WTC11 (cell line): ENCODE measurements around the gene PPM1M. TPM values are rescaled to one million over a fixed set of nuclear protein-coding genes. Genes with fewer than 3 reads are reported as not detected.

ENCODE experiments used
- ATAC-seq: fragments of 200-7000 bp; cut with Tn5 transposase; 2 replicates; pipeline ENCODE4 v1.10.0; 2021; ENCODE audit warnings: mild to moderate bottlenecking, moderate library complexity
- CTCF ChIA-PET: fragments of 300-600 bp; sonication (Branson Sonifier 250); formaldehyde crosslinking; loops from one replicate; lab custom pipeline; 2021; ENCODE audit warnings: antibody characterized with exemption; lab: Charles Lee
- POLR2A ChIA-PET: fragments of 350-600 bp; sonication (Branson Sonifier 250); formaldehyde crosslinking; loops from one replicate; lab custom pipeline; 2021; ENCODE audit warnings: antibody characterized with exemption; lab: Charles Lee
- DNase-seq: peaks from one replicate; pipeline ENCODE4 v3.0.0; 2021; ENCODE audit warnings: low spot score
- H3K27ac Mint-ChIP-seq: 2 replicates; pipeline ENCODE4 v1.8.0; 2021; ENCODE audit warnings: mixed read lengths
- H3K27me3 Mint-ChIP-seq: 2 replicates; pipeline ENCODE4 v1.8.0; 2021; ENCODE audit warnings: low read depth, mild to moderate bottlenecking, moderate library complexity, mixed read lengths
- H3K36me3 Mint-ChIP-seq: 2 replicates; pipeline ENCODE4 v1.8.0; 2021; ENCODE audit warnings: mixed read lengths
- H3K4me1 Mint-ChIP-seq: 2 replicates; pipeline ENCODE4 v1.8.0; 2022; ENCODE audit warnings: mixed read lengths
- H3K4me3 Mint-ChIP-seq: 2 replicates; pipeline ENCODE4 v1.8.0; 2021; ENCODE audit warnings: mild to moderate bottlenecking, moderate library complexity, mixed read lengths
- H3K9me3 Mint-ChIP-seq: 2 replicates; pipeline ENCODE4 v1.8.0; 2021; ENCODE audit warnings: mixed read lengths
- ARID4B ChIP-seq: sonication (generic); formaldehyde crosslinking; IDR thresholded peaks from 2 replicates; pipeline ENCODE4 v1.8.0; 2023; ENCODE audit warnings: missing genetic modification reagents, mild to moderate bottlenecking, borderline replicate concordance
- CREB1 ChIP-seq: sonication (generic); formaldehyde crosslinking; IDR thresholded peaks from 2 replicates; pipeline ENCODE4 v1.8.0; 2023; ENCODE audit warnings: mild to moderate bottlenecking, missing genetic modification reagents
- CREM ChIP-seq: sonication (generic); formaldehyde crosslinking; IDR thresholded peaks from 2 replicates; pipeline ENCODE4 v1.8.1; 2022; ENCODE audit warnings: mild to moderate bottlenecking, missing genetic modification reagents, moderate library complexity
- CTCF ChIP-seq: fragments of 200-600 bp; IDR thresholded peaks from 2 replicates; pipeline ENCODE4 v1.8.0; 2022; ENCODE audit warnings: antibody characterized with exemption
- ELF4 ChIP-seq: sonication (generic); formaldehyde crosslinking; IDR thresholded peaks from 2 replicates; pipeline ENCODE4 v1.8.1; 2022; ENCODE audit warnings: low read depth, mild to moderate bottlenecking, moderate library complexity, missing genetic modification reagents
- FOXJ3 ChIP-seq: sonication (generic); formaldehyde crosslinking; IDR thresholded peaks from 2 replicates; pipeline ENCODE4 v1.9.0; 2021; ENCODE audit warnings: missing genetic modification reagents, mild to moderate bottlenecking, borderline replicate concordance
- FOXK1 ChIP-seq: sonication (generic); formaldehyde crosslinking; IDR thresholded peaks from 2 replicates; pipeline ENCODE4 v1.8.0; 2022; ENCODE audit warnings: mild to moderate bottlenecking, moderate library complexity, missing genetic modification reagents
- IRF2 ChIP-seq: sonication (generic); formaldehyde crosslinking; IDR thresholded peaks from 2 replicates; pipeline ENCODE4 v1.8.0; 2022; ENCODE audit warnings: low read depth, missing genetic modification reagents, borderline replicate concordance
- KAT7 ChIP-seq: sonication (generic); formaldehyde crosslinking; IDR thresholded peaks from 2 replicates; pipeline ENCODE4 v1.8.1; 2023; ENCODE audit warnings: missing genetic modification reagents, mild to moderate bottlenecking, borderline replicate concordance
- MAX ChIP-seq: sonication (generic); formaldehyde crosslinking; IDR thresholded peaks from 2 replicates; pipeline ENCODE4 v1.8.0; 2022; ENCODE audit warnings: mild to moderate bottlenecking, missing genetic modification reagents
- MXD4 ChIP-seq: fragments of 250-450 bp; sonication (Bioruptor Pico); IDR thresholded peaks from 2 replicates; pipeline ENCODE4 v1.8.0; 2021; ENCODE audit warnings: mild to moderate bottlenecking, moderate library complexity, borderline replicate concordance
- PREB ChIP-seq: sonication (generic); formaldehyde crosslinking; IDR thresholded peaks from 2 replicates; pipeline ENCODE4 v1.8.1; 2022; ENCODE audit warnings: mild to moderate bottlenecking, missing genetic modification reagents, moderate library complexity, borderline replicate concordance
- TP53 ChIP-seq: sonication (generic); formaldehyde crosslinking; IDR thresholded peaks from 2 replicates; pipeline ENCODE4 v1.8.1; 2023; ENCODE audit warnings: mild to moderate bottlenecking, missing genetic modification reagents
- USF2 ChIP-seq: sonication (generic); formaldehyde crosslinking; IDR thresholded peaks from 2 replicates; pipeline ENCODE4 v1.8.1; 2023; ENCODE audit warnings: mild to moderate bottlenecking, missing genetic modification reagents, moderate library complexity
- ZNF121 ChIP-seq: sonication (generic); formaldehyde crosslinking; IDR thresholded peaks from 2 replicates; pipeline ENCODE4 v1.8.0; 2023; ENCODE audit warnings: missing genetic modification reagents
- ZNF232 ChIP-seq: sonication (generic); formaldehyde crosslinking; IDR thresholded peaks from 2 replicates; pipeline ENCODE4 v1.8.0; 2022; ENCODE audit warnings: mild to moderate bottlenecking, missing genetic modification reagents
- ZNF263 ChIP-seq: sonication (generic); formaldehyde crosslinking; IDR thresholded peaks from 2 replicates; pipeline ENCODE4 v1.8.1; 2022; ENCODE audit warnings: low read depth, mild to moderate bottlenecking, moderate library complexity, missing genetic modification reagents
- ZNF281 ChIP-seq: sonication (generic); formaldehyde crosslinking; IDR thresholded peaks from 2 replicates; pipeline ENCODE4 v1.8.0; 2023; ENCODE audit warnings: mild to moderate bottlenecking, missing genetic modification reagents
- ZNF425 ChIP-seq: fragments of 250-450 bp; sonication (Bioruptor Pico); conservative IDR thresholded peaks from 2 replicates; pipeline ENCODE4 v1.9.0; 2021; ENCODE audit warnings: mild to moderate bottlenecking
- total RNA-seq: library from RNA; stranded (reverse); gene quantifications from 3 replicates; pipeline ENCODE4 v1.2.3, GENCODE V29; 2021

The PPM1M gene
- total RNA-seq, 1 experiment from 2014 or later = 7.0 TPM

GRCh38 chr3:52227766-52228165 lies 17.8 kb upstream of the PPM1M start (continued):
- TF ChIP-seq ZNF263 (CRISPR knock-in tag) (no peak), CREM (CRISPR knock-in tag) (no peak), TP53 (CRISPR knock-in tag) (no peak), ZNF121 (CRISPR knock-in tag) (no peak), CTCF (no peak), MAX (no peak), ZNF281 (CRISPR knock-in tag) (no peak), IRF2 (CRISPR knock-in tag) (no peak)

- H3K27ac Mint-ChIP-seq = no peak overlapping the region
- TF ChIP-seq ELF4 (CRISPR knock-in tag) (no peak), USF2 (CRISPR knock-in tag) (no peak), MXD4 (CRISPR knock-in tag) (no peak), ZNF425 (CRISPR knock-in tag) (no peak), ZNF232 (no peak)
- TF ChIP-seq, all 79 proteins: peak for 0
- H3K9me3 Mint-ChIP-seq = no peaks in the 10 kb centered on the region
- H3K27me3 Mint-ChIP-seq = no peaks in the 10 kb centered on the region
- ChIA-PET CTCF (interaction anchor here (1.0 to 1.1 kb wide), 2 partner anchors 74 to 153 kb away, joined by 3 to 4 read pairs; partner anchors contain the start of gene POC1A), POLR2A (no interaction called here)
- peaks cover 13% of the 10 kb centered on the region for H3K36me3 Mint-ChIP-seq
- ATAC-seq = no peak
- H3K4me3 Mint-ChIP-seq = no peak overlapping the region
- no peak for DNase-seq
- peaks cover 3% of the 10 kb centered on the region; the same call in 1 of the 2 replicates for H3K4me1 Mint-ChIP-seq
Observed at GRCh38 chr3:52228266-52228665, 17.3 kb upstream of the PPM1M start.

GRCh38 chr3:52228751-52229291 lies 16.7 kb upstream of the PPM1M start:
- ATAC-seq (no peak), DNase-seq (no peak)
- ChIA-PET POLR2A (no interaction called here), CTCF (interaction anchor here (0.5 to 0.6 kb wide), 2 partner anchors 9 to 50 kb away, joined by 3 read pairs; no protein-coding TSS in a partner anchor)
- Mint-ChIP-seq H3K36me3 (peaks cover 13% of the 10 kb centered on the region), H3K4me1 (peaks cover 3% of the 10 kb centered on the region; the same call in 1 of the 2 replicates), H3K9me3 (no peaks in the 10 kb centered on the region), H3K27me3 (no peaks in the 10 kb centered on the region), H3K27ac (no peak overlapping the region), H3K4me3 (no peak overlapping the region)
- no peak for TF ChIP-seq CREB1 (CRISPR knock-in tag)
- TF ChIP-seq ZNF232 = no peak
- TF ChIP-seq FOXK1 (CRISPR knock-in tag) = no peak
- no peak for TF ChIP-seq FOXJ3 (CRISPR knock-in tag)
- no peak for TF ChIP-seq KAT7 (CRISPR knock-in tag)
- no peak for TF ChIP-seq PREB
- no peak for TF ChIP-seq ARID4B (CRISPR knock-in tag)
